Left forelimb (tissue), 1 donor: ENCODE measurements around the gene ETS1.
A peak's percentile ranks its signal among the peaks of the same experiment; 100 is the strongest.

Experiments
- DNase-seq: peaks from one replicate; pipeline ENCODE4 v3.0.0-alpha.2; 2018; ENCODE audit warnings: low spot score

The ETS1 gene

DNA sequence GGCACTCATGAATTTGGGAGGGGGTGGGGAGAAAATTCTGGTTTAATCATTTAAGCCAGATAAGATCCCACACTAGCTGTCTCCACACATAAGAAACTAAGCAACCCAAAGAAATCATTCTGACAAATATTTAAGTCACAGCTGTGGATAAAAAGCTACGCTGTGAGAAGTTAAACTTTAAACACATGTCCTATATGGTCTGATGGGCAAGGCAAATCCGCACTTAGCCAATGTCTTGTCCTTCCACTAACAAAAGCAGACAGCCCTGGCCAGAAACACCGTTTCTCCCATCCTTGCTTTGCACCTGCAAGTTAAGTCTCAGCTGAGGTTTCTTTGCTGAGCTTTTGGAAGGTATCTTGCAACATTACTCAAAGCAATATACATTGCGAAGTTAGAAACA lies 68.0 kb downstream of the ETS1 start:
- DNase-seq, result no peak

DNA sequence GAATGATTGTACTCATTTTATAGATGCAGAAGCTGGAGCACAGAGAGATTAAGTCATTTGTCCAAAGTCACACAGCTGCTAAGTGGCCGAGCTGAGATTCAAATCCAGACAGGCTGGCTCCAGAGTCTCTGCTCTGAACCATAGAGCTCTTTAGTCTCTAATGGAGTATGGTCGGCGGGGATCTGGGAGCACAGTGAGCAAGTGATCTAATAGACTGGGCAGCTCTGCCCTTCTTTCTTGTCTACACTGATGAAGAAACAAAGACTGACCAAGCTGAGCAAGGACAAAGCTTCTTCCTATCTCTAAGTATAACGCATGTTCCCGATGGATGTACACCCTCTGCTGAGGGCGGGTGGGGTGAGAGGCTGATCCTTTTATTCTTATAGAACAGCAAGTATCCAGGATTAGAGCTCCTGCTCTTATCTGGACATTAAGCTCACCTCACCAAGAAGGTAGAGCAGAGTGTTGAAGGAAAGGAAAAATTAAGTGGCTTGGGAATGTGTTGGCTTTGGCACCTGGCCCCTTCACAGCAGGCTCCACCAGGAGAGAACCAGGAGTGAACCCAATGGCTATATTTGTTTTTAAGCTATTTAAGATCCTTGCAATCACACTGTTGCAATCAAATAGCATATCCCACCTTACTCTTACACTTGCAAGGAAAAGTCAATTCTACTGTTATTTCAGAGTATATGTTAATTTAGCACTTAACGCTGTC lies 68.7 kb downstream of the ETS1 start:
- no peak for DNase-seq

DNA sequence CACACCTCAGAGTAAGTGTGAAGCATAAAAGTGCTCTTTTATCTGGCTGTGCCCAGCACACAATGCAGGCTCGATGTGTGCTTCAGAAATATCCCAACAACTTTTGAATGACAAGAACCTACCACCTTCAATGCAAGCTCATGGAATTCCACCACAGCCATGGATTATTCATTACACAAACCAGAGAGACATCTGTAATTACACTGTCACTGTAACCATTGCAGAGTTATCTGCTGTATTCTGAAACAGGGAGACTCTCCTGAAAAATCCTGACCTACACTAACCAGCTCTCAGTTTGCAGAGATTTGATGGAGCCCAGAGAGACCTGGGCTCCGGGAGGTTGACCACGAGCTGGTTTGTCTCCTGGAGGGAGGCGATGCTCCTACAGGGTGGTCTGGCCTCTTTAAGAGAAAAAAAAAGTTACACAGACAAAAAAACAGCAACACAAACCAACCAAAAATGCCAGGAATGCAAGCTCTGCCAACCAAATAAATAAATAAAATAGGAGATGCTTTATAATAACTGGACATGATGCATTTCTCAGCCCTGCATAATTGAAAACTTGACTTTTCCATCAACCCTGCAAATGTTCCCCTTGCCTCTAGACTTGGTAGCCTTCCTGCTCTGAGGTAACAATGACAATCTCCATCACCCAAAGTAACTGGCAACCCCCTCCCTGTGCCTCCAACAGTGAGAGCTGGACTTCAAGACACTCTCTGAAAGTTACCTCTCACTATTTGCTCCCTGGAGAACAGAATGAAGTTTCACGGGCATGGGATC lies 69.7 kb downstream of the ETS1 start:
- no peak for DNase-seq

DNA sequence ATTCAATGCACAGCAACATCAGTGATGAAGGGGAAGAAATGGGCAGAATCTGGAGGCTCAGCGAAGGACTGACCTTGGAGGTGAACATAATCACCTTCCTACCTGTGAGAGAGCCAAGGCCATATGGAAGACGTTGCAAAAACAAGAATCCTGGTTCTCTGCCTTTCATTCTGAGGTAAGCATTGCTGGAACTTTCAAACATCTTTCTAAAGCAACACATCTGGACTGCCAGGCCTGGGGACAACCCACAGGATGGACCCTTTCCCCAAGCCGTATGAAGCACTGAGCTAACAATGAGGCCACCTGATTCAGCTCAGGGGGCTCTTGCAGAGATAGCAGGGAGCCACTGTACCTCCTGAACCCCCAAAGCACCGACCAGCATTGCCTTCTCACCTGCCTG lies 70.5 kb downstream of the ETS1 start:
- DNase-seq, result no peak

DNA sequence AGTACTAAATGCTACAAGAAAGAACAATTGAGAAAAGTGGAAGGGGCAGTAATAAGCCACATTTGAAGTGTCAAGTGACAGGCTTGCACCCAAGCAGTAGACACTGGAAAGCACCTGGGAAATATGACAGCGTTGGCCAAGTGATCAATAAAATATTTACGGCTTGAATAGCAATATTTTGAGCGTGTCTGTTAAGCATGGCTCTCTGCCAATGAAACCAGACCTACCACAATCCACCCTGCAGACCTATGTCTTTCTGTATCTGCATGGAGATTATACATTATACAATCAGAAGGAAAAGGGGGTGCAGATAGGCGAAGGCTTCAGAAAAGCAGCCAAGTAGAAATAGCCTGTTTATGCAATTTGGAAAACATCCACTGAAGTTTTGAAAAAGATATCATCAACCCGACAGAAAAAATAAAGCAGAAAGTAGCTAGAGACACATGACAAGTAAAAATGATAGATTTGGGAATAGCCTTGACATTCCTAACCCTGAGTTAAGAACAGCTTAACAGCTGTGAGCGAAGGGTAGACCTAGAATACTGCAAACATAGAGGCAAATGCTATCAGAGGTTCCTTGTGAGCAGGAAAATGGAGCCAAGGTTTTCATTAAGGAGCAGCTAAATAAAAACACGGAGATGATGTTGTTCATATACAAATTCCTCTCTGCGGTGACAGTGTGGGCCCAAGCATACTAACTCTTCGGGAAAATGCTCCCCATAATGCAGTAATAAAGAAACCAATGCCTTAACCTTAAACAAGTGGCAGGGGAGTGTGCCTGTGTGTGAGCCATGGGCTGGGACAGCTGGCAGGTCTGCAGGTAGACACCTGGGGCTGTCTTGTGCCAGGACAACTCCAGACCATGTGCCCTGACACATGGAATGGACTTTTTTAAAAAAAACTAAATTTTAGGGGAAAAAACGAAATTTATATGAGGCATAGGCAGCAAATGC lies 71.3 kb downstream of the ETS1 start:
- no peak for DNase-seq

DNA sequence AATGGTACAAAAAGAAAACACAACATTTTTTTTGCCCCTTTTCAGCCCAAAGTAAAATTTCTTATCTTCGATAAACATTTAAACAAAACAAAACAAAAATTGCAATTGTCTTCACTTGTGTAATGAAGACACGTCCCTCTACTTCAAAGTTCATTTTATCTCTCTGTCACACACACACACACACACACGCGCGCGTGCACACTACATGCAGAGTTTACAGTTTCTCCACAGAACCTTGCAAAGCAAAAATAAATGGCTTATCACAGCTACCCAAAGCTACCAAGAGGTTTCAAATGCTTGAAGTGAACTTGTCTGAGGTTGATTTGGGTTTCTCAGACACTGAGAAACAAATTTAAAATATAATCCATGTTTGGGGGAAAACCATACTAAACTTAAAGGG lies 72.3 kb downstream of the ETS1 start:
- DNase-seq, result no peak

DNA sequence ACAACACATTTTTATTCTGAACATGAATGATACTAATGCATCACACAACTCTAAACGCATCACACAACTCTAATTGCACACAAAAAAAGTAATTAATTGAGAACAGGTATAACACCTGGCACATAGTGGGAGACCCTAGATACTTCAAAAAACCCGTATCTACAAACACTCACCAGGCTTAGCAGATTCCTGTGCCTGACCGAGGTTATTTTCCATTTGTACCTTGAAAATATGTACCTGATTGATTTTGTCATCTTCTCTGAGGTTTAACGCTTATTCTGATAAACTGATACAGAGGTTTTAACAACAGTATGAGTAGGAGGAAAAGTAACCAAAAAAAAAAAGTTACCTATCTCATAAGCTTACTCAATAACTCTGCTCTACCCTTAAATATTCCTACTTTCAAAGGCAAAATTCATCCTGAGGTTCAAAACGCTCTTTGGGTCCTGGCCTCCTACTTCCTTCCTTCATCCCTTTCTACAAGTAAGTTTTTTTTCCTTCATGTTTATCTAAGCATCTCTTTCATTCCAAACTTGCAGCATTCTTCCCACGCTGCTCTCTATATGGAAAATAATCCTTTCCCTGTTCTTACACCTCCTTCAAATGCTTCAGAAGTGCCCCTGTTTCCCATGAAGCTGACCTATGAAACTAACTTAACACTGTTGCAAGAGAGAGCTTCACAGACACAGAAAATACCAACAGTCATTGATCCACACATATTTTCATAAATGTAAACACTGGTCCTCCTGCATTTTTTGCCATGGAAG lies 73.3 kb downstream of the ETS1 start:
- DNase-seq, result no peak

DNA sequence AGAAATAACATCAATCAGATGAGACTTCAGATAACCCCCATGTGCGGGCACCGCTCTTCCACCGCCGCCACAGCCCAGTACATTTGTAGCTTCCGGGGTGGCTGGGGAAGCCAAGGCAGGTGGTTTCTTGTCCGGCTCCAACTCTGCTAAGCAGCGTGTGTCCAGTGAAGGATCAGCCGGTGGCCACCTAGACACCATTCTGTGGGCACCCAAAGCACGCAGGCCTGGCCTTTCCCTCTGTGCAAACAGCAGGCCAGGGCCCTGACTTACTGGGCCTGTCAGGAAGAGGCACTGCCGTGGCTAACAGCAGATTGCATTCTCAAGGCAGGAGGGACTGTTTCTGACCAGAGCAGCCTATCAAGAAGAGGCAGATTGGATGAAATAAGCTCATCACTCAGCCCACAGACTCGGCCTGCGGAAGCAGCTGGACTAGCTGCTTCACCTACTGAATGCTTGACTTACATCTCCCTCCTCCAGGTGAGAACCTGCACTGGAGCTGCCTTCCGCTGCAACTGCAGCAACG lies 74.8 kb downstream of the ETS1 start:
- DNase-seq, result no peak

DNA sequence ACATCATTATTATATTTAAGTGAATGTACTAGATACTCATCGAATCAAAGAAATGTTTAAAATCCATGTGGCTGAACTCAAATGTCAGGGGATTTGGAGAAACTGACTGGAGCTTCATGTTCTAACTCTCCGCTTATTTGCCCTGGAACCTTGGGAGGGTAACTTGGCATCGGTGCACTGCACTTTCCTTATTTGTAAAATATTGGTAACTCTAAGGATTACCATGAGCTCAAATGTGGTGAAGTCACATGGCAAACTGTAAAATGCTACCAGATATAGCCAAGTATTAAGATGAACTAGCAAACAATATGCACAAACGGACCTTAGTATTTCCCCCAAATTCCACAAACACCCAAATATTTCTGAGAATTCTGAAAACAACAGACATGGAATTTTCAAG lies 75.6 kb downstream of the ETS1 start:
- no peak for DNase-seq

DNA sequence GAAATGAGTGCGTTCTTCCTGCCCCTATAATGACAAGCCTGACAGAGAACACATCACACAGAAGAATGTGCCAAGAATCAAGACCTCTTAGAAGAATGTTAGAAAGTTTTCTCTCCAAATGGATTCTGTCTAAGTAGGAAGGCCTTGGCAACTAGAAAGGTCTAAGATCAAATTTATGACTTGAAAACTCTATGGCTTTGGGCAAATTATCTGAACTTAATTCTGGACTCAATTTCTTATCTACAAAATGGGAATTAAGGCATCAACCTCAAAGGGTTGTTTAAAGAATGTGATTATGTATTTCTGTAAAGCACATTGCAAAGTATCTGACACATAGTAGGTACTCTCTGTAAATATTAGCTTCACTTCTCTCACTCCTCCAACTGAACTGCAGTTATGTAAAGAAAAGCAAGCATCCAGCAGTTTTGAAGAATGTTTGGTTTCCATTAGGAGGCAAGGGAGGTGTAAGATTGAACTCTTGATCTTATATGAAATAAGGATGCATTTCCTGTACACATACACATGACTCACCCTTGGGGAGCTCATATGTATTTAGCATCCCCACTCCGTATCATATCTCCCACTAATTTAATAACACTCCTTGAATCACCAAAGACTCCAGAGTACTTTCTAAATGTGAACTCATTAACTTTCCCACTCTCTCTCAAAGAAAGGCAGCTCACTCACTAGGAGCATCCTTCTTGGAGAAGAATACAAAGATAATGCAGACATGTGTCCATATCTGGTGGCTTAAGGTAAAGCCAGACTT lies 77.6 kb downstream of the ETS1 start:
- no peak for DNase-seq

DNA sequence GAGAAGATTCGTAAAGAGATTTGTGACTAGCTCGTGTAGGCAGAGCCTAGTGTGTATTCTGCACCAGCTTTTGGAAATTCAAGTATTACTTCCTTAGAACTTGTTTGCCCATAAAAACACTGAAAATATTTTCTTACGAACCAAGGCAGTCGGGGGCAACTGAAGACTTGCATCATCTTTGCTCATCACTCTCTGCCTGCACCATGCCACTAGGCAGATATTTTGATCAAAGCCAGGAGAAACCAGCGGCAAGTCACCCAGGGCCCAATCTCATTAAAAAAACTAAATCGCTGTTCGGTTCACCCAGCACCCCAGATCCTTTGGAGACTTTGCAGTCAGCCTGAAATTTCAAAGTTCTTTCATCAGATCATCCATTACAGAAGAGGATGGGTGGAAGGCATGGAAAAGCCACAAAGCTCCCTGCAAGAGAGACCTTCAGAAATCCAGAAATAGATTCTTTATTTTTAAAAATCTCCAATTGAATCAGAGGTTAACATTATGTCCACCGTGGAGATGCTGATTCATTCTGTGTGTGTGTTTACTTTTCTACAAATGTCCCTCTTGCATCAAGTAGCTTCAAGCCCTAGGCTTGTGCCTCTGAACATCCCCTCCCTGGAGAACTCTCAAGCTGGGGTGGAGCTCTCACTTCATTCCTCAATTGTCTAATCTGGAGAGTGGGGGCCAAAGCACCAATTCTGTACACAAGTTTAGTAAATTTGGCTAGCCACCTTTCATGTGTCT lies 78.4 kb downstream of the ETS1 start:
- DNase-seq, result no peak

DNA sequence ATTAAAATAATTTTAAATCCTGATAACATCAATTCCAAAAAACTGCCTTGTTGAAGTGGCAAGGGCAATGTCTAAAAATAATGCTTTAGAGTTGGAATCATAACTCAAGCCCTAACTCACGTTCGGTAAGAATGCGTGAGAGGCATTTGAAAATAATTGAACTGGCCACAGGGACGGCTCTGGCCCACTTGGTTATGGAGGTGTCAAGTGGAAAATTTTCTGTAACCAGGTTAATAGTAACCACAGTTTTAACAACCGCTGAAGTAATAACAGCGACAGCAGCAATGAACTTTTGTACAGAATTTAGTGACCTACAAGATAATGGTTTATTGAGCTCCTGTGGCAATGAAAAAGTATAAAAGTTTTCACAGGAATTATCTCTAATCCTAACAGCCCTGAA lies 79.4 kb downstream of the ETS1 start:
- DNase-seq, result no peak

DNA sequence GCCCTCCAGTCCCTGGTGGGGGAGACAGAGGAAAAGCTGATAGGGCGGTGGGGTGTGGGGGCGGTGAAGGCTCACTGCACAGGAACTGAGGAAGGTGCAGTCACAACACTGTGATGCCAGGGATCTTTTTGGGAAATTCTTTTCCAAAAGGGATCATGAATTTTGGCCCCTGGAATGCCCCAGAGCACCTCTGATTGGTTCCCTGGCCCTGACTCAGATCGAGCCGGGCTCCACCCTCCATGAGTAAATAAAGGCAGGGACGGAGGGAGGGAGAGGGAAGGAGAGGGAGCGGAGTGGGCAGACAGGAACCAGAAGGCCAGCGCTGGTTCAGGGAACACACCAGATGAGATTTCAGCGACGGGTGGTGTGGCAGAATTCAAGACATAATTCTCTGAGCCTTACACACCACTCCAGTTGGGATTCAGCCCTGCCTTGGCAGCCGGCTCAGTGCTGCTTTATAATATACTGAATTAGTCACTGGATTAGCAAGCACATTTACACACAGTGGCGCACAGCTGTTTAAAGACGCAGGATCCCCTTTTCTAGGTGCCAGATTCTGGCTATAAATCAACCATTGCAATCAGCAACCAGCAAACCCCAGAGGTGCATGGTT lies 80.3 kb downstream of the ETS1 start:
- DNase-seq, result peak; percentile 77

DNA sequence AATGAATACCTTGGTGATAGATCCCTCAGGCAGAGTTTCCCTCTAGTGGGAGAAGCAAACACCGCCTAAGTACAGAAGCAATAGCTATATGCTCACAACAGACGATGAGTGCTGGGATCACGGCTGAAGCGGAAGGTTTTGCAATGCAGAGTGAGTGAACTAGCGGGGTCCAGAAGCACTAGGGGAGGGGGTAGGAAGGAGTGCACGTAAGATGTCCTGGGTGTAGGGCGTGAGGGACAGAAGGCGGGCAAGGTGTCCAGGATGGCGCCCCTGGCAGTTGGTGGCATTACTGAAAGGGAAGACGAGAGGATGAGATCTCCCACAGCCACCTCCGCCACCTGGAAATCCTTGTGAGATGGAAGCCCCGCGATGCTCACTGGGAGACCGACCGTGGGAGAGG lies 81.0 kb downstream of the ETS1 start:
- DNase-seq, result no peak

DNA sequence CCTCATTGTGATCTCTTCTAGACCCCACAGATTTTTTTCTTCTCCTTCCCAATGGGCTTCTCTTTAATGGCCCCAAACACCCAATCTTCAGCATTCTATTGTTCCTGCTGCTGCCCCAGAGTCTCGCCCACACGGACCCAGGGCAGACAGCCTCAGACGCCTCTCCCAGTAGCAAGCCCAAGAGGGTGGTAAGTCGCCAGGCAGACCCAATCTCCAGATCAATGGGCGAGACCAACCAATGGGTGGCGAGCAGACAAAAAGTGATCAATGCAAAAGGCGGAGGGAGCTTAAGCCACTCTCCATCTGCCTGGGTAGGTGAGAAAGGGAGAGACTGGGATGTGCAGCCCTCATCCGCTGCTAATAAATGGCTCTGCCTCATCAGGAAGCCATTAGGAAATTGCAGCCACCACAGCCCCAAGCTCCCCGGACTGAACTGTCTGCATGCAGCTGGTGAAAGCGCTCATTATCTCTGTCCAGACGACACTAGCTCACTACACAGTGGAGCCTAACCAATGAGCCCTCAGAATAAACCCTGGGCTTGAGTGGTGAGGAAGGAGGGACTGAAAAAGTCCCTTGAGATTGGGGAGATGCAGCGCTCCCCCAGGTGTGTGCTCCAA lies 81.8 kb downstream of the ETS1 start:
- no peak for DNase-seq

DNA sequence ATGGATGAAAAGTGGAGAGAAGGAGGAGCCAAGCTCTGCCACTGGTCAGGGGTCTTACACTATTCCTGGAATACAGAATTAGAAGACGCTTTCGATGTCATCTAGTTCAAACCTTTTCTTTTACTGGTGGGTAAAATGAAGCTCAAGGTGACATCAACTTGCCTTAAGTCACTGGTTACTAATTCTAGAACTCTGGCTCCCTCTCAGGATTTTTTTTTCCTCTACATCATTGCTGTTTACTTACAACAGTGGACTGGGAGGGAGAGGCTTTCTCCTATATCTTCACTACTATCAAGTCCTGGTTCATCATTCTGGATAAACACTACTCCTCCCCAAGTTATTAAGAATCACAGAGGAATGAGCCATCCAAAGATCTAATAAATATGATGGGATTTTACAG lies 82.9 kb downstream of the ETS1 start:
- no peak for DNase-seq

DNA sequence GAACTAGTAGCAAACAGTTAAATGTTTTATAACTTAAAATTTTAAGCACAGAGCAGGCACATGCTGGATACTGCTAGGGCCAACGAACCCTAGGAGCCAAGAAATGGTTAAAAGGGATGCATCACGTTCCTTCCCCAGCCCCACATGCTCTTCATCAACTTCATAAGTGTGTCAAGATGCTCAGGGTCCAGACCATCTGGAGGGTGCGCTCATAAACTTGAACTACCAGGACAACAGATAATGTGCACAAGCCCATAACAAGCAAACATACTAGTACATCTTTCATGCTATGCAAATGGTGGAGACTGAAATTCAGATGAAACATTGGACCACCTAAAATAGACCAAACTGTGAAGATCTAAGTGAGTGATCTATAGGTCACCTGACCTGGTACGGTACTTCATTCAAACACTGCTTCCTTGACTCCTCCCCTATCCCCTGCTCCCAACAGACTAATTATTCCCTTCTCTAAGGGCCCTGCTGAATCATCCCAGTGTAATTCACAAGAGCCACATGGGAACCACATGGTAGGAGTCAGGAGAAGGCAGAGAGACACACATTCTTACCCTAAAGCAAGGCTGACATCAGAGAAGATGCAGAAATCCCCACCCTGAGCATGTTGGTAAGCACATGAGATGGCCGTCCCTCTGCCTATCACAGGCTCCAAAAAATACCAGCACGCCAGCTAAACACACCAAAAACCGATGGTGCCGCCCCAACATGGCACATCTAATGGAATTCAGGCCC lies 83.9 kb downstream of the ETS1 start:
- DNase-seq, result no peak

DNA sequence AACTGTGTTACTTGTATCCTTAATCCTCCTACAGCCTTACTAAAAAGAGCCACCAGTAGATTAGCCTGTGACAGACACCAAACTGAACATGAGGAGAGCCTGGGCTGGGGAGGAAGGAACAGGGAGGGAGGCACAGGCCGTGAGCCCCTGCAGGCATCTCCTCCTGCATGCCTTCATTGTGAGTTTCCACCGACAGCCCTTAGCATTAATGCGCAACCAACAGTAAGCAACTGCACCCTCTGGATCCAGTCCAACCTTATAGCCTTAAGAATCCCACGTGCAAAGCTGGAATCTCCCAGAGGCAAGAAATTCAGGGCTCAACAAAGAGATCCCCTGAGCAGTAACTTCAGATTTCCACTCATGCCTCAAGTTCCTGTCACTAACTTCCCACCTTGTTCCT lies 84.6 kb downstream of the ETS1 start:
- no peak for DNase-seq
